Uterus (tissue), 4 donors: Measurements from ENCODE around the gene MYPOP. TPM values are rescaled to one million over a fixed set of nuclear protein-coding genes. Genes with fewer than 3 reads are reported as not detected.

Experiments used
- DNase-seq, 2 donors: peaks; one replicate each; pipeline ENCODE4 v3.0.0-alpha.2; 2019 to 2020
- H3K27ac ChIP-seq, 2 donors: fragments of 200-600 bp; sonication (generic); 1 replicate in 1 of 2; 2 replicates in 1 of 2; pipeline ENCODE4 v1.5.1; 2016 to 2018
- H3K27me3 ChIP-seq, 2 donors: fragments of 200-600 bp; sonication (generic); one replicate each; pipeline ENCODE4 v1.5.1; 2018 to 2019; ENCODE audit warnings: control low read depth in 1 of 2
- H3K36me3 ChIP-seq, 2 donors: fragments of 200-600 bp; sonication (generic); one replicate each; pipeline ENCODE4 v1.5.1; 2019; ENCODE audit warnings: control low read depth in 1 of 2
- H3K4me1 ChIP-seq, 2 donors: fragments of 200-600 bp; sonication (generic); one replicate each; pipeline ENCODE4 v1.5.1; 2018 to 2019; ENCODE audit warnings: control low read depth in 1 of 2
- H3K4me3 ChIP-seq, 2 donors: fragments of 200-600 bp; sonication (generic); 1 replicate in 1 of 2; 2 replicates in 1 of 2; pipeline ENCODE4 v1.5.1; 2018 to 2019; ENCODE audit warnings: mild to moderate bottlenecking in 1 of 2
- H3K9me3 ChIP-seq, 2 donors: fragments of 200-600 bp; sonication (generic); one replicate each; pipeline ENCODE4 v1.5.1; 2019; ENCODE audit warnings: control low read depth in 1 of 2
- CTCF ChIP-seq, 4 experiments: fragments of 200-600 bp in 2 of 4; fragments of 450-650 bp in 2 of 4; sonication (generic) in 2 of 4; IDR thresholded peaks; one replicate each; pipeline ENCODE4 v1.5.1; 2016 to 2019; ENCODE audit warnings: antibody characterized with exemption in 4 of 4, mild to moderate bottlenecking in 2 of 4, moderate library complexity in 1 of 4
- POLR2A ChIP-seq, 2 donors: fragments of 450-650 bp; IDR thresholded peaks; one replicate each; pipeline ENCODE4 v1.6.1; 2016; ENCODE audit warnings: antibody characterized with exemption in 2 of 2, mild to moderate bottlenecking in 1 of 2, moderate library complexity in 1 of 2
- intact Hi-C: fragments of 100-400 bp; cut with DNase I; formaldehyde crosslinking; loops from one replicate; pipeline ENCODE4 v1.15.1; 2023; ENCODE audit warnings: low total_unique reads
- total RNA-seq, 4 donors: library from RNA; depleted of rRNA in 3 of 4; stranded (reverse); fragments of >200 nt in 3 of 4; gene quantifications; one replicate each; pipeline versions ENCODE4 v1.1.0 to v1.2.4, GENCODE V29; 2014 to 2023
- donor health status: DM: yes; HTN: yes; CAD: no.

MYPOP gene
- total RNA-seq, 4 donors from 2014 or later: 0.62 to 13.2 (median 2.8) TPM

- Histone ChIP-seq H3K36me3 (no peaks in the 10 kb centered on the region), H3K4me3 (no peak overlapping the region), H3K9me3 (no peaks in the 10 kb centered on the region), H3K27ac (no peak overlapping the region), H3K4me1 (no peaks in the 10 kb centered on the region), H3K27me3 (no peaks in the 10 kb centered on the region)
- TF ChIP-seq CTCF (IDR thresholded peaks at IDR 0.05) (no peak), POLR2A (IDR thresholded peaks at IDR 0.05) (no peak)
- intact Hi-C loops: no loop called here
- no peak for DNase-seq
Measured at GRCh38 chr19:45919678-45920077, 17.3 kb upstream of the MYPOP start.

- no peaks in the 10 kb centered on the region for H3K9me3 ChIP-seq
- no peak for TF ChIP-seq POLR2A (IDR thresholded peaks at IDR 0.05)
- no peak for TF ChIP-seq CTCF (IDR thresholded peaks at IDR 0.05)
- H3K4me3 ChIP-seq: no peak overlapping the region
- no peak for DNase-seq
- intact Hi-C loops: no loop called here
- no peak overlapping the region for H3K27ac ChIP-seq
- H3K36me3 ChIP-seq: no peaks in the 10 kb centered on the region
- H3K4me1 ChIP-seq: no peaks in the 10 kb centered on the region
- H3K27me3 ChIP-seq: no peaks in the 10 kb centered on the region
Measured at GRCh38 chr19:45918721-45919120, 16.3 kb upstream of the MYPOP start.

- Histone ChIP-seq H3K27ac (no peak overlapping the region), H3K4me1 (no peaks in the 10 kb centered on the region), H3K9me3 (no peaks in the 10 kb centered on the region), H3K4me3 (no peak overlapping the region), H3K36me3 (no peaks in the 10 kb centered on the region), H3K27me3 (no peaks in the 10 kb centered on the region)
- TF ChIP-seq CTCF (IDR thresholded peaks at IDR 0.05) (no peak), POLR2A (IDR thresholded peaks at IDR 0.05) (no peak)
- intact Hi-C loops: no loop called here
- DNase-seq: no peak
Measured at GRCh38 chr19:45917421-45918091, 15.1 kb upstream of the MYPOP start.

- intact Hi-C loops: no loop called here
- no peaks in the 10 kb centered on the region for H3K4me1 ChIP-seq
- H3K27me3 ChIP-seq: no peaks in the 10 kb centered on the region
- no peaks in the 10 kb centered on the region for H3K9me3 ChIP-seq
- TF ChIP-seq CTCF (IDR thresholded peaks at IDR 0.05): no peak
- no peaks in the 10 kb centered on the region for H3K36me3 ChIP-seq
- no peak within 1 kb of the TSS for H3K4me3 ChIP-seq
- H3K27ac ChIP-seq: no peak within 1 kb of the TSS
- DNase-seq: no peak
Measured at GRCh38 chr19:45913874-45914830, 11.7 kb upstream of the MYPOP start, which contains the start of gene NANOS2. NANOS2 (minus strand) TSS chr19:45914778; CDS start chr19:45914693, 85 bp downstream.

- intact Hi-C loops: no loop called here
- H3K36me3 ChIP-seq: no peaks in the 10 kb centered on the region
- no peaks in the 10 kb centered on the region for H3K9me3 ChIP-seq
- H3K27me3 ChIP-seq: no peaks in the 10 kb centered on the region
- no peaks in the 10 kb centered on the region for H3K4me1 ChIP-seq
- no peak for TF ChIP-seq POLR2A (IDR thresholded peaks at IDR 0.05)
- no peak for TF ChIP-seq CTCF (IDR thresholded peaks at IDR 0.05)
- H3K27ac ChIP-seq: no peak overlapping the region
- DNase-seq: no peak
- no peak overlapping the region for H3K4me3 ChIP-seq
Measured at GRCh38 chr19:45911291-45911690, 8.9 kb upstream of the MYPOP start.
